Trophoblast cell (in vitro differentiated cells and primary cell): ENCODE results near the gene RTKN2.

Source experiments
- DNase-seq, 2 donors: peaks; one replicate each; pipeline ENCODE4 v3.0.0-alpha.2; 2016
- H2AFZ ChIP-seq: 2 replicates; pipeline ENCODE4 v1.6.1; 2013; ENCODE audit warnings: low read length, moderate library complexity, mild to moderate bottlenecking; ENCODE audit not compliant: insufficient read depth, poor library complexity
- H2AK5ac ChIP-seq: 2 replicates; pipeline ENCODE4 v1.6.1; 2013; ENCODE audit warnings: mild to moderate bottlenecking, low read length
- H2BK120ac ChIP-seq: 2 replicates; pipeline ENCODE4 v1.6.1; 2013; ENCODE audit warnings: low read length, mild to moderate bottlenecking, moderate library complexity; ENCODE audit not compliant: insufficient read depth, poor library complexity
- H2BK12ac ChIP-seq: 2 replicates; pipeline ENCODE4 v1.6.1; 2013; ENCODE audit warnings: mild to moderate bottlenecking, low read length, moderate library complexity
- H2BK5ac ChIP-seq: 2 replicates; pipeline ENCODE4 v1.6.1; 2013; ENCODE audit warnings: low read length, low read depth, moderate library complexity, mild to moderate bottlenecking; ENCODE audit not compliant: poor library complexity
- H3K14ac ChIP-seq: 2 replicates; pipeline ENCODE4 v1.6.1; 2013; ENCODE audit warnings: mild to moderate bottlenecking, low read length
- H3K18ac ChIP-seq: 2 replicates; pipeline ENCODE4 v1.6.1; 2013; ENCODE audit warnings: mild to moderate bottlenecking, low read length
- H3K23ac ChIP-seq: 2 replicates; pipeline ENCODE4 v1.6.1; 2013; ENCODE audit warnings: low read length
- H3K27ac ChIP-seq: 2 replicates; pipeline ENCODE4 v1.5.1; 2013; ENCODE audit warnings: low read depth, mild to moderate bottlenecking, inconsistent platforms, low read length, moderate library complexity
- H3K27me3 ChIP-seq: 2 replicates; pipeline ENCODE4 v1.6.1; 2013; ENCODE audit warnings: inconsistent platforms, mild to moderate bottlenecking, low read length, moderate library complexity; ENCODE audit not compliant: insufficient read depth
- H3K36me3 ChIP-seq, 2 experiments: 1 replicate in 1 of 2; 2 replicates in 1 of 2; pipeline ENCODE4 v1.6.1; 2013; ENCODE audit warnings: low read length in 2 of 2, mild to moderate bottlenecking in 2 of 2, moderate library complexity in 1 of 2; ENCODE audit not compliant: insufficient read depth in 2 of 2, control insufficient read depth in 1 of 2
- H3K4ac ChIP-seq: 2 replicates; pipeline ENCODE4 v1.6.1; 2013; ENCODE audit warnings: low read depth, mild to moderate bottlenecking, low read length, moderate library complexity
- H3K4me1 ChIP-seq, 2 experiments: 1 replicate in 1 of 2; 2 replicates in 1 of 2; pipeline ENCODE4 v1.6.1; 2013; ENCODE audit warnings: low read length in 2 of 2, mild to moderate bottlenecking in 2 of 2, moderate library complexity in 1 of 2; ENCODE audit not compliant: insufficient read depth in 2 of 2, control insufficient read depth in 1 of 2
- H3K4me2 ChIP-seq: 2 replicates; pipeline ENCODE4 v1.6.1; 2013; ENCODE audit warnings: inconsistent platforms, mild to moderate bottlenecking, low read length, moderate library complexity
- H3K4me3 ChIP-seq: 2 replicates; pipeline ENCODE4 v1.5.1; 2013; ENCODE audit warnings: mild to moderate bottlenecking, low read depth, low read length, inconsistent platforms
- H3K79me1 ChIP-seq: one replicate; pipeline ENCODE4 v1.6.1; 2013; ENCODE audit warnings: low read length
- H3K79me2 ChIP-seq: 2 replicates; pipeline ENCODE4 v1.6.1; 2013; ENCODE audit warnings: low read length, mild to moderate bottlenecking; ENCODE audit not compliant: control insufficient read depth, insufficient read depth, poor library complexity
- H3K9ac ChIP-seq: 2 replicates; pipeline ENCODE4 v1.6.1; 2013; ENCODE audit warnings: mild to moderate bottlenecking, low read length
- H3K9me3 ChIP-seq: 2 replicates; pipeline ENCODE4 v1.6.1; 2013; ENCODE audit warnings: low read depth, mild to moderate bottlenecking, control low read depth, inconsistent platforms, low read length; ENCODE audit not compliant: insufficient read depth
- H4K12ac ChIP-seq: 2 replicates; pipeline ENCODE4 v1.6.1; 2013; ENCODE audit warnings: low read depth, mild to moderate bottlenecking, low read length, moderate library complexity
- H4K8ac ChIP-seq: 2 replicates; pipeline ENCODE4 v1.6.1; 2013; ENCODE audit warnings: low read depth, mild to moderate bottlenecking, low read length, moderate library complexity
- H4K91ac ChIP-seq: one replicate; pipeline ENCODE4 v1.6.1; 2013; ENCODE audit warnings: low read depth, mild to moderate bottlenecking, low read length, moderate library complexity
- WGBS: extraction: QIAGEN DNeasy Blood & Tissue Kit; methylation state at CpG from one replicate; pipeline ENCODE4 v1.1.7; 2013; ENCODE audit warnings: missing lambda C conversion rate; ENCODE audit not compliant: insufficient read length, insufficient coverage; ENCODE audit errors: extremely low coverage; 5-methylcytosine and 5-hydroxymethylcytosine counted together

Gene RTKN2

GRCh38 chr10:62199584-62199983, 69.1 kb downstream of the RTKN2 start:
- Histone ChIP-seq H3K27ac (no peak overlapping the region), H3K9me3 (no peaks in the 10 kb centered on the region), H4K91ac (no peak overlapping the region), H3K4ac (no peak overlapping the region), H3K18ac (no peak overlapping the region), H3K4me1 (no peaks in the 10 kb centered on the region), H3K4me2 (no peak overlapping the region), H3K79me2 (no peaks in the 10 kb centered on the region), H3K36me3 (peaks cover 2 to 4% of the 10 kb centered on the region in 2 experiments), H2AFZ (no peak overlapping the region), H4K12ac (no peak overlapping the region), H2BK120ac (no peak overlapping the region), H3K23ac (no peak overlapping the region), H2BK12ac (no peak overlapping the region), H3K9ac (no peak overlapping the region), H2BK5ac (no peak overlapping the region), H3K27me3 (no peaks in the 10 kb centered on the region), H2AK5ac (no peak overlapping the region), H4K8ac (no peak overlapping the region), H3K14ac (no peak overlapping the region), H3K79me1 (no peaks in the 10 kb centered on the region), H3K4me3 (no peak overlapping the region)
- DNase-seq = no peak
- no CpG with 5 or more reads among the region's 1 CpG for WGBS

GRCh38 chr10:62196528-62196927, 72.1 kb downstream of the RTKN2 start:
- no peak overlapping the region for H3K4me3 ChIP-seq
- H2BK12ac ChIP-seq = no peak overlapping the region
- H3K14ac ChIP-seq = no peak overlapping the region
- H2AFZ ChIP-seq = no peak overlapping the region
- no peak overlapping the region for H3K23ac ChIP-seq
- no peaks in the 10 kb centered on the region for H3K9me3 ChIP-seq
- no peaks in the 10 kb centered on the region for H3K79me2 ChIP-seq
- no peaks in the 10 kb centered on the region for H3K4me1 ChIP-seq
- H3K4me2 ChIP-seq = no peak overlapping the region
- H4K91ac ChIP-seq = no peak overlapping the region
- DNase-seq = no peak
- H2AK5ac ChIP-seq = no peak overlapping the region
- H3K27me3 ChIP-seq = no peaks in the 10 kb centered on the region
- no peak overlapping the region for H3K18ac ChIP-seq
- no peak overlapping the region for H3K9ac ChIP-seq
- no peaks in the 10 kb centered on the region for H3K79me1 ChIP-seq
- no peak overlapping the region for H3K4ac ChIP-seq
- no peak overlapping the region for H4K8ac ChIP-seq
- no peak overlapping the region for H2BK5ac ChIP-seq
- no peak overlapping the region for H3K27ac ChIP-seq
- H4K12ac ChIP-seq = no peak overlapping the region
- H2BK120ac ChIP-seq = no peak overlapping the region
- H3K36me3 ChIP-seq = peaks cover 2% of the 10 kb centered on the region in 2 experiments

- no peak overlapping the region for H2AFZ ChIP-seq
- no peak overlapping the region for H2BK12ac ChIP-seq
- H2BK120ac ChIP-seq = no peak overlapping the region
- H4K91ac ChIP-seq = no peak overlapping the region
- no CpG with 5 or more reads among the region's 1 CpG for WGBS
- H3K9me3 ChIP-seq = no peaks in the 10 kb centered on the region
- DNase-seq = no peak
- H3K9ac ChIP-seq = no peak overlapping the region
- H4K8ac ChIP-seq = no peak overlapping the region
- H3K4me1 ChIP-seq = no peaks in the 10 kb centered on the region
- H3K27ac ChIP-seq = no peak overlapping the region
- H3K14ac ChIP-seq = no peak overlapping the region
- no peak overlapping the region for H2BK5ac ChIP-seq
- H3K79me2 ChIP-seq = no peaks in the 10 kb centered on the region
- H3K18ac ChIP-seq = no peak overlapping the region
- H4K12ac ChIP-seq = no peak overlapping the region
- no peaks in the 10 kb centered on the region for H3K79me1 ChIP-seq
- no peaks in the 10 kb centered on the region for H3K27me3 ChIP-seq
- H3K36me3 ChIP-seq = peaks cover 2% of the 10 kb centered on the region in 2 experiments
- H3K4ac ChIP-seq = no peak overlapping the region
- H3K23ac ChIP-seq = no peak overlapping the region
- no peak overlapping the region for H2AK5ac ChIP-seq
- no peak overlapping the region for H3K4me3 ChIP-seq
- H3K4me2 ChIP-seq = no peak overlapping the region
Measured at GRCh38 chr10:62195675-62195926, 73.0 kb downstream of the RTKN2 start.

- WGBS = no CpG with 5 or more reads among the region's 3 CpGs
- Histone ChIP-seq H3K18ac (no peak overlapping the region), H2AK5ac (no peak overlapping the region), H2BK12ac (no peak overlapping the region), H3K4me2 (no peak overlapping the region), H3K79me1 (no peaks in the 10 kb centered on the region), H3K36me3 (peaks cover 2% of the 10 kb centered on the region in 2 experiments), H4K8ac (no peak overlapping the region), H3K4me3 (no peak overlapping the region), H3K14ac (no peak overlapping the region), H3K27me3 (no peaks in the 10 kb centered on the region), H3K9me3 (no peaks in the 10 kb centered on the region), H3K9ac (no peak overlapping the region), H3K27ac (no peak overlapping the region), H2BK5ac (no peak overlapping the region), H3K23ac (no peak overlapping the region), H3K4ac (no peak overlapping the region), H3K79me2 (no peaks in the 10 kb centered on the region), H2BK120ac (no peak overlapping the region), H2AFZ (no peak overlapping the region), H3K4me1 (no peaks in the 10 kb centered on the region), H4K91ac (no peak overlapping the region), H4K12ac (no peak overlapping the region)
- DNase-seq = no peak
Measured at GRCh38 chr10:62194924-62195674, 73.5 kb downstream of the RTKN2 start.
